Activated CD4-positive, CD25-positive, alpha-beta regulatory T cell treated with anti-CD3 and anti-CD28 coated beads, Interleukin-2, amount 50 U/mL, for 72 hours (primary cell): ENCODE measurements around the gene GALNT15.

ENCODE experiments used
- DNase-seq: peaks from one replicate; pipeline ENCODE4 v3.0.0; 2021

GALNT15 gene, protein sequence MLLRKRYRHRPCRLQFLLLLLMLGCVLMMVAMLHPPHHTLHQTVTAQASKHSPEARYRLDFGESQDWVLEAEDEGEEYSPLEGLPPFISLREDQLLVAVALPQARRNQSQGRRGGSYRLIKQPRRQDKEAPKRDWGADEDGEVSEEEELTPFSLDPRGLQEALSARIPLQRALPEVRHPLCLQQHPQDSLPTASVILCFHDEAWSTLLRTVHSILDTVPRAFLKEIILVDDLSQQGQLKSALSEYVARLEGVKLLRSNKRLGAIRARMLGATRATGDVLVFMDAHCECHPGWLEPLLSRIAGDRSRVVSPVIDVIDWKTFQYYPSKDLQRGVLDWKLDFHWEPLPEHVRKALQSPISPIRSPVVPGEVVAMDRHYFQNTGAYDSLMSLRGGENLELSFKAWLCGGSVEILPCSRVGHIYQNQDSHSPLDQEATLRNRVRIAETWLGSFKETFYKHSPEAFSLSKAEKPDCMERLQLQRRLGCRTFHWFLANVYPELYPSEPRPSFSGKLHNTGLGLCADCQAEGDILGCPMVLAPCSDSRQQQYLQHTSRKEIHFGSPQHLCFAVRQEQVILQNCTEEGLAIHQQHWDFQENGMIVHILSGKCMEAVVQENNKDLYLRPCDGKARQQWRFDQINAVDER

DNA sequence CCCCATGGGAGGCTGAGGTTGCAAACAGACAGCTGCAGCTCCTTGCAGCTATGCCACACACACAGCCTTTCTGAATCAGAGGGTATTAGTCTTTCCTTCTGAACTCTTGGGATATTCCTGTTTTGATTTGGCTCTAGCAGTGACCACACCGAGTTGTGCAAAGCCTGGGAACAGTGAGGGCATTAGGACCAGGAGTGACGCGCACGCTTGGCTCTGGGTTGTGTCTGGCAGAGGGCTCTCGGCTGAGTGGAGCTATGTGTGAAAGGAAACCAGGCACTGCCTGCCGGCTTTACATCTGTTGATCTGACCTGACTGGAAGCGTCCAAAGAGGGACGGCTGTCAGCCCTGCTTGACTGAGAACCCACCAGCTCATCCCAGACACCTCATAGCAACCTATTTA lies at the start of gene GALNT15:
TSS of gene GALNT15 (plus strand) at position 292 of the 400 bp plus-strand sequence. CDS start 472 bp downstream, outside the sequence.
- no peak for DNase-seq

DNA sequence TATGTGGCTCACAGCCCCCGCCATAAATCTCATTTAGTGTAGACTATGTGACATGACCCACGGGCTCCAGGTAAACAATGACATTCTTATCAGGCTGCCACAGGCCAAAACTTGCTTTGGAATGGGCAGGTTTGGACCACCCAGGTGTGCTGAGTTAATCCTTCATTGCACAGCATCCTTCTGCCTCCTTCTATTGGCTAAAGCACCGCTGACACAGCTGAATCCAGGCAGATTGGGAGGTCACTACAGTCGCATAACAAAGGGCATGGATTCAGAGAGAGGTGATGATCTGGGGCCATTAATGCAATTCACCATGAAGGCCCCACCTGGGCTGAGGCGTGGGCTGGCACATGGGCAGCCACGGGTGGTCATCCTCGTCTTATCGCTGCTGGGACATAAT lies 47.8 kb upstream of the GALNT15 start:
- no peak for DNase-seq

DNA sequence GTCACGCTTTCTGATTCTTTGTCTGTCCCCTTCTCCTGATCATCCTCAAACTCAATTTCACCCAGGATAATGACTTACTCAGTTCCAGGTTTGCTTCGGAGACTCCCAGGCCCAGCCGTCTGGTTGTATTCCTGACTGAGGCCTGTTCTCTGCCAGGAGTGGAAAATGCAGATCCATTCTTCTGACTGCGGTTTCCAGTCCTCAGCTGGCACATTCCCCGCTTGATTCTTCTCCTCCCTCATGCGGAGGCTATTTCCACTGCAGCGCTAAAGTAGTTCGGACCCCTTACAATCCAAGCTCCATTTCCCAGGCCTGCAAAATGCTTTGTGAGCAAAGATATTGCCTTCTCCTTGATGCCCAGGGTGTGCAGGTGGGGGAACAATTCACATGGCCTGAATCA lies 47.2 kb upstream of the GALNT15 start:
- DNase-seq, result no peak

DNA sequence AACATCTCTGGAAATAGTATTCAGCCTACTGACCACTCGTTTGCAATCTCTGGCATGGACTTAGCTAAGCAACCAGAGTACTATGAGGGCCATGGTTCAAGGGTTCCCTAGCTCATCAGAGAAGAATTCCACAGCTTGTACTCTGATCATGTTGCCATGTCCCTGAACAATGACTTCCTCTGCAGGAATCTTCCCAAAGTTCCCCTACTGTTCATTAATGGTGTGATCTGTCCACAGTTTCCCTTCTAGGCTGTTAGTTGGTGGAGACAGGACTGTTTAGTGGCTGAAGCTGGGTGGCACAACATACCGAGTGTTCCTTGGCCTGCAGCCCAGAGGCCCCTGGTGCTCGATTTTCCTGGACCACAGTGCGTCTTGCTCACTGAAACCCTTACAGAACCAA lies 44.4 kb upstream of the GALNT15 start:
- DNase-seq, result no peak

DNA sequence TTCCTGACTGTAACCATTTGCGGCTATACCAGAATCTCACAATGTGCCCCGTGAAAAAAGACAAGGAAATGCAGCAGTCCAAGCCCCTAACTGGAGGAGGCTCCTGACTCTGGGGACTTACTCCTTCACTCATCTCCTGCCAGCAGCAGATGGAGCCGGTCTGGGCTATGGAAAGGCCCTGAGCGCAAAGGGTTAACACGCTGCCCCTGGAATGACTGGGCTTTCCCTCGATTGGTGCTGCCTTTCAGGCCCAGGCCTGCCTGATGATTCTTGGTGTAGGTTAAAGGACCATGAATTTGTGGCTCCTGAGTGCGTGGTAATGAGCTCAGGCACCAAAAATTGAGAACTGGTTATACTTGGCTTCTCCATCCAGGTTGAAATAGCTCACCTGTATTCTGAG lies 42.3 kb upstream of the GALNT15 start:
- DNase-seq, result no peak

DNA sequence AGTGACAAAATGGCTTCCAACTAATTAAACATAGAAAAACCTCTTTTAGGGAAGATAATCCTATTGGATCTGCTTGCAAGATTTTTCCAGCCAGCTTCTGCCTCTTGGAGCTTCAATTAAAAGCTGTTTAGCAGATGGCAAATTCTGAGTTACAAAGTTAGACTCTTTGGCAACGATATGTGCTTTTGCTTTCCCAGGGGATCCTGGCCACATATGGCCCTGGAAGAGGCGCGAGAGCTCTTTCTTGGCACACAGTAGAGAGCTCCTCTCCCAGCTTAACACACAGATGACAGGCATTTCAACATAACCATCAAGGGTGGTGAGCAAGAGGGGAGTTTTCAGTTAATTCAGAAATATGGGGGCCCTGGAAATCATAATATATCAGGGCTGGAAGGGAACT lies 41.6 kb upstream of the GALNT15 start:
- DNase-seq, result no peak

DNA sequence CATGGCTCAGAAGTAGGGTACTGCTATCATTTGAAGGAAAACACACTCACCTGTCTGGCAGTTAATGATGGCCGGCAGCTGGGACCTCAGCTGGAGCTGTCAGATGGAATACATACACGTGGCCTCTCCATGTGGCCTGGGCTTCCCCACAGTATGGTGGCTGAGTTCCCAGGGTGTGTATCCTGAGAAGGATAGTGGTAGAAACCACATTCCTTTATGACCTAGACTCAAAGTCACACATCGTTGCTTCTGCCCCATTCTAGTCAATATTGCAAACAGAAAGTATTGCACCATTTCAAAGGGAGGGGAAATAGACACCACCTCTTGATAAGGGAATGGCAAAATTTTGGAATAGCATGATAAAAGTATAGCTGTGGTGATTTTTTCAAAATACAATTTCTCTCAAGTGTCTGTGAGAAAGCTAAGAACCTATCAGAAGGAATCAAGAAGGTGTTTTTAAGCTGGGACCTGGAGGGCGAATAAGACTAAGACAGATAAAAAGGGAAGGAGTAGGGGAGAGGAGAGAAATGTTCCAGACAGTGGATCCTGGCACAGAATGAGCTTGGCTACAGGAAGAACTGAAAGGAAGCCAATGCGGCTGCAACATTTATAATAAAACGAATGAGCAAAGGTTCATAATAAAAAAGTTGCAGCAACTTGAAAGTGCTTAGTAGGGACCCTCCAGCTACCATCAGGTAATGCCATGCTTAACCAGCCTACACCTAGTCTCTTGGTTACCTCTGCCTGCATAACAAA lies 40.1 kb upstream of the GALNT15 start:
- no peak for DNase-seq

DNA sequence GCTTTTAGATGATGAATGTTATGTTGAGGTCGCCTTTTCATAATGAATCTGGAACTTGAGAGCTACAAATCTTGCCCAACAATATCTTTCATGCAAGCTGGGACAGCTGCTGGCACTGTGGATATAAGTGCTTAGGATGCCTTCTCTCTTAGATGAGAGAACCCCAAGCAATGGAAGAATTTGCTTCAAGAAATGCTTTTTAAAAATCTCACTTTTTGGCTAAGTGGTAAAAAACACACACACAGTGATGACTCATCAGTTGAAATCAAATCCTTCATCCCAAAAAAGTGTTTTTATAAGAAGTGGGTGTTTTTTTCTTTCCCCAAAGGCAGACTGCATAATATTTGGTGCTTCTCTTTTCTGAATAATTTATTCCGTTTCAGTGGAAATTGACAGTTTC lies 38.4 kb upstream of the GALNT15 start:
- DNase-seq, result no peak

DNA sequence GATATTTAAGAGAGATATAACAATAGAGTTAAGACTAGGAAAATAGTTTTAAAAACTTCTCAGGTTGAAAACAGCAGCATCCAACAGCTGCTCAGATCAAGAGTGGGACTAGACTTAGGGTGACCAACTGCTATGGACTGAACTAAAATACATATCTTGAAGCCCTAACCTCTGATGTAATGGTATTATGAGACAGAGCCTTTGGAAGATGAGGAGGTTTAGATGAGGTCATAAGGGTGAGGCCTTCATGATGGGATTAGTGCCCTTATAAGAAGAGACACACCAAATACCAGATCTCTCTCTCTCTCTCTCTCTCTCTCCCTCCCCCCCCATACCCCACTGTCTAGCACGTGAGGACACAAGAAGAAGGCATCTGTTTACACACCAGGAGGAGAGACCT lies 37.4 kb upstream of the GALNT15 start:
- DNase-seq, result no peak

DNA sequence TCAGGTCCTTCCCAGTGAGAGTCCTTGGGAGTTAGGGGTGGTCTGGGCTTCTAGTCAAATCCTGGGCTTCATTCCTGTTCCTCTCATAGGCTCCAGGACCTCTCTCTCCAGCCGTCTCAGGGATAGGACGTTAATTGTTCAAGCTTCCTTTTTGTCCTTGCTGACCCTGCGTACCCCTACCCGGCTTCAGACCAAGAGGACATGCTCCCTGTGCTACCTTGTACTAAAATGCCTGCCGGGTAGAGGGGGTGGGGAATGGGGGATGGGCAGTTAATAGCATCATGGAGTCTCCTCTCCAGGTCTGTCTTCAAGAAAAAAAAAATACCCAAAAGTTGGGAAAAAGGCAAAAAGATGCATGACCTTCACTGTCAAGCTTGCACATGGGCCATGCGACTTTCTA lies 36.5 kb upstream of the GALNT15 start:
- no peak for DNase-seq

DNA sequence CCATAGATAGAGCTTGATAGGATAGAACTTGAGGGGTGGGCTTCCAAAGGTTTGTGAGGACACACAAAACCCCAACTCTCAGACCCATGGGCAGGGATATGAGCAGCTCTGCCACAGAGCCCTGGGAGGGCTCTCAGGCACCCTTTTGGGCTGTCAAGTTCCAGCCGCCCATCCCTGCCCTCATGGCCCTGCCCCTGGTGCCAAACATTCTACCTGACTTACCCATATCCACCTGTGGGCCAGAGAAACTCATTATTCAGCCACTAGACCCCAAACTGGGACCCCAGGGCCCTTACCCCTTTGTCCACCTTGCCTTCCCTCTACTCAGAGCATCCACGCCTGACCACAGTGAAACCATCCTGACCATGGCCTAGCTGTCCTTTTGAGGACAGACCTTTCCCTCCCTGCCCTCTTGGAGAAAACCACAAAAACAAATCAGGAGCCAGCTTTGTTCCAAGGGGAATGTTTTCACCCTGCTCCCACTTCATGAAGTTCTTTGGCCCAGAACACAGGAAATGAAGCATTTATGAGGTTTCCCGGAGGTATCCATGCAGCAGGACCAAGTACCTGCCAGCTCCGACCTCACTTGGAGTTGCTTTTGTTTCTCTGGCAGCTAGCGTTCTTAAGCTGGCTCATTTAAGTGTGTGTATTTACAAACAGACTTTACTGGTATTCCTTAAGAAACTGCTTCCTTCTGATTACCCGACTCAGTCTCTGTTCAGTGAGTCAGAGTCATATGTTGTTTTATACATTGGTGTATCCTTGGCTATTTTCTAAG lies 34.2 kb upstream of the GALNT15 start:
- no peak for DNase-seq

DNA sequence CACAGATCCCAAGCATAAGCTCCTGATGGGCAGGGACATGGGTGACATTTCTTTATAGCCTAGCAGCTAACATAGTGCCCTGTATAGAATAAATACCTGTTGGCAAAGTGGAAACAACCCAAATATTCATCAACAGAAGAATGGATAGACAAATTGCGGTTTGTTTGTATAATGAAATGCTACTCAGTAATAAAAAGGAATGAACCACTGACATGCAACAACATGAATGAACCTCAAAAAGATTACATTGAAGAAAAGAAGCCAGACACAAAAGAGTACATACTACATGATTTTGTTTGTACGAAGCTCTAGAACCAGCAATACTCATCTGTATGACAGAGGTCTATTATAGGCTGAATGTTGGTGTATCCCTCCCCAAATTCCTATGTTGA lies 33.6 kb upstream of the GALNT15 start:
- no peak for DNase-seq

DNA sequence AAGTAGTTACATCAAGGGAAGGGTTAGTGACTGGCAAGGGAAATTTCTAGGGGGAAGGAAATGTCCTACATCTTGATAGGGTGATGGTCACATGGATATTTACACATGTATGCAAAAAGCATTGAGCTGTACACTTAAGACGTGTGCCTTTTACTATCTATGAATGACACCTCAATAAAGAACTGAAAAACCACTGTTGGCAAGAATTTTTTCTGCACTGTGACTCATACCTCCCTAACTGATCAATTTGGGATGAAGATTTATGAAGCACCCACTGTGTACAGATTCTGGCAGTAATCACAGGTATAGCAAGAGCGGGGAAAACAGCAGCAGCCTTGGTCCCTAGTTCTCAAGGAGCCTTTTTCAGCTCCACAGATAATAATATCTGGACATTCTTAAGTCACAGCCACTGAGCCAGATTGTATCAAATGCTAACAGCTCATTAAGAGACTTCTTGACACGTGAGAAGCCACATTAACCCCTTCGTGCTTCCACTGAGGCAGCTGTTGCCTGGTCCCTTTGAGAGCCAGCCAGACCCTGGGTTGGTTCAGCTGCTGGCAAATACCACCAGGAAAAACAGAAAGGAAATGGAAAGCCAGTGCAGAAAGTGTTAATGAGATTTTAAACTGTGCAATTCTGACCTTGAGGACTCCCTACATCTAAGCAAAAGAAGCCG lies 32.0 kb upstream of the GALNT15 start:
- no peak for DNase-seq

DNA sequence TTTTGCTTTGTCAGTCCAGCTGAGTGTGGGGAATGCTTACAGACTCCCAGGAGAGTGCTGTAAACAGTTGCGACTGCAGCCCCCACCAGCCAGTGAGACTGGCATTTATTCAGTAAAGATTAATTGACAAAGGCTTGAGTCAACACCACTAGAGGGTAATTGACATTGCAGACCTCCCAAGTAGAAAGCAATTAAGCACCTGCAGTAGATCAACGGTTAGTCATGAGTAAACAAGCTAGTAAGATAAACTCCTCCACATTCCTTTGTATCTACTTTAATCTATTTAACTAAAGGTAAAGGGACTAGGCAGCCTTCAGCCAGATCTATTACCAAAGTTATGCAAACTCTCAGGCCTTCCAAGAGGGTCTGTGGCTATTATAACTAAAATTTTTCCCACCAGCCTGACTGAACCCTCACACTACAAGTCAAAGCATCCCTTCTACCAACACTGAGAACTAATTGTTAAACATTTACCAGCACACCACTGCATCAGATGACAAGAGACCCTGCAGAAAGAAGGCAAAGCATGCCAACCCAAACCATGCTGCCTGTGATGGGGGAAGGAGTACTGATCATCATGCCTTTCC lies 30.5 kb upstream of the GALNT15 start:
- no peak for DNase-seq

DNA sequence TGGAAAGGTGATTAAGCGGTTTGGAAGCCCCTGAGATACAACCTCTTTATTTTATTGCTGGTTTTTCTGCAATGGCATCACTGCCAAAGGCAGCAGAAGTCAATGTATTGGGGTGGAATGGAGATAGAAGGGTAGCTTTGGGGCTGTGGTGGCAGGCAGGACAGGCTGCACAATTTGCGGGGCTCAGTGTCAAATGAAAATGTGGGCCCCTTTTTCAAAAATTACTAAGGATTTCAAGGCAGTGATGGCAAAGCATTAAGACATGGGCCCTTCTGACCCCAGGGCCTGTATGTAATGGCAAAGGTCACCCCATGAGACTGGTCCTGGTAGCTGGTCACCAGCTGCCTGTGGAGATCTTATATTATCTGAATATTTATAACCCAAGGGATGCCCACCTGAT lies 29.3 kb upstream of the GALNT15 start:
- DNase-seq, result no peak

DNA sequence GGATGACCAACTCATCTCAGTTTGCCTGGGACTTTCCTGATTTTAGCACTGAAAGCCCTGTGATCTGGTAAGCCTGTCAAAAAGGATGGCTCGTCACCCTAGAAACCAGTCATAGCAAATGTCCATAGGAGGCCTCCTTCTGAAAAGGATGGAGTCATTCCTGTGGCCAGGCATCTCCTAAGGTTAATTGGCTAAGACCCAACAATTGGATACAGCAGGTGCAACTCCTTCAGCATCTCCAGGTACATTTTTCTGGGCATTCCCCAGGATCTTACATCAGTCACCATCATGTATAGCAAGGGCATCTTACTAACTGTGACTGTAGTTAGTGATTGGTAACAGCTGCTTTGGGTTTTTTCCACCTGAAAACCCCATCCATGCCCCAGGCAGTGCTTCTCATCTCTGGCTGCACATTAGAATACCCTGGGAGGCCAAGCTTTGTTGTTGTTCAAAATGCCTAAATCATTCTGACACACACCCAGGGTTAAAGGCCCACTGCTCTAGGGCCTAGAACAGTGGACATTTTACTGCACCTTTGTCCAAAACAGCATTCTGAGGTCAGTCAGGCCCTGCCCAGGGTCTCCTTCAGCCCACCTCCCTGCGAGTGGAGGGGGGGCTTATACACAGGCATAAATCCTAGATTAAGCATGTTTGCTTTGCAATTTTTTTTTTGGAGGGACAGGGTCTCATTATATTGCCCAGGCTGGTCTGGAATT lies 28.3 kb upstream of the GALNT15 start:
- DNase-seq, result no peak

DNA sequence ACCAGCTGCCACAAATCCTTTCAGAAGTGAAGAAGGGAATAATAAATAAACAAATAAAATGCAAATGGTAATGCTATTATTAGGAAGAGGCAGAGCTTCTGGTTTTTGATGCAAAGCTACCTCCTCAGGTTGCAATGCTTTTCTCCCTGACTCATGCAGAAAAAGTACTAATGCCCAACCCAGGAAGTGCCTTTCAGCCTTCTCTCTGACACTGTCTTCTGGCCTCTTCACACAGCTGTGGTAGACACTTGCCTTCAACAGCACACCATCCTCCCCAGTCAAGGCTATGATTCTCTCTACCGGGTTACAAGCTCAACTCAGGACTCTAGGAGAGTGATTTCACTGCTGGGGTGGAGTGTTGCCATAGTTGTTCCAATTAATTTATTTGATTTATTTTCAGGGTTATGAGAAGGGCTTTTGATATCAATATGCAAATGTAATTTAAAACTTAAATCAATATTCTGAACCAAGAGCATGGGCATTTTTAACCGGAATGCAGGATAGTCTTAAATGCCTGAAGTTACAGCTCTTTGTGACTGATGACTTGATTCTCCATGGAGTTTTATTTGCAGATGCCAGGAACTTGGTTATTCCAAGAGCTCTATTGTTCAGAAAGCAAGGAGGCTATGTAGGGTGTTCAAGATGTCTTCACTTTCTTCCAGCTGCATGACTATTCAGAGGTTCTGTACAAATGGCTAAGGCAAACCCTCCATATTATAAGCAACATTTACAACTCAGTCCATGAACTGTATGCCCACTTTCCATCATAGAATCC lies 27.1 kb upstream of the GALNT15 start:
- DNase-seq, result no peak

DNA sequence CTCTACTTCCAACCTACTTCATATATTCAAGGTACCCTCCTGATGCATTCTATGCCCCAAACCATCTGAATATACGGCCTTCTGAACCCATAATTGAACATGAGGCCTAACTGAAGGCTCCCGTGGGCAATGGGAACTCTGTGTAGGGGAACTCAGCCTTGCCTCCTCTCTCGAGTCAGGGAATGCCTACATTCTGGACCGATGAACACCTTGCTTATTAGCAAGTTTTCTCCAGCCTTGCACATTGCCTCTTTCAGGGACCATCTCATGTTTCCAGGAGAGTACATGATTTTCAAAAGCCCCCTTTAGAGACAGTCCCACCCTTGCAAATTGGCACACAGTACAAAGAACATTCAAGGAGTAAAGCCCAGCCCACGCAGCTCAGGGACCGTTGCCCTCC lies 26.3 kb upstream of the GALNT15 start:
- DNase-seq, result no peak

DNA sequence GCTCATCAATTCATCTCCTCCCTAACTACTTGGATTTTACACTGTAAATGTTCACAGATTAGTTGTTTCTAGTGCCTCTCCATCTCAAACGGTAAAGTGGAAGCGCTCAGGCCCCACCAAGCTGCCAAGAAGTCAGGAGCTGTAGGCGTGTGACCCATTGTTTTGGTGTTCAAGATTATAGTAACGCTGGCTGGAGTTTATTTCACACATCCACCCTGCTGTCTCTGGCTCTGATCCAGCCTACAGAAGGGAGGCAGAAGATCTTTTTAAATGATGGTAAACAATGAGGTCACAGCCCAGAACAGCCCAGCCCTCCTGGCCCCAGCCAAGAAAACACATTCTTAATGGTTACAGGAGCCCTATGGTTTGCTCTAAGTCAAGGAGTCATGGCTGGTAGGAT lies 25.7 kb upstream of the GALNT15 start:
- DNase-seq, result no peak

DNA sequence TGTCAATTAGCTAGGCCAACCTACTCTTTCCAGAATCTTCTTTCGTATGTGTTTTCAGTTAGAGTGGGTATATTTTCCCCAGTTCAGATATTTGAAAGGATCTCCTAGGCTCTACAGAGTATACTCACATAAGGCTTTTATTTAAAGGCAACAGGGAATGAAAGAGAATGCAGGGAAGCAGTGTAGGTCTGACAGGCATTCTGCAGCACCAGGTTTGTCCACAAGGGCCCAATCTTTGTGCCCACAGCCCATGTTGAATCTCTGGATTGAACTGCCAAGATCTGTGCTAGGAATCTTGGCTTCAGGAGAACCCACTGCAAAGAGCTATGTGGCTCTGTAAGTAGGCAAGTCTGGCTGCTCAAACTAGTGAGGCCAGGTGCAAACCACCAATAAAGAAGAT lies 24.2 kb upstream of the GALNT15 start:
- DNase-seq, result no peak

DNA sequence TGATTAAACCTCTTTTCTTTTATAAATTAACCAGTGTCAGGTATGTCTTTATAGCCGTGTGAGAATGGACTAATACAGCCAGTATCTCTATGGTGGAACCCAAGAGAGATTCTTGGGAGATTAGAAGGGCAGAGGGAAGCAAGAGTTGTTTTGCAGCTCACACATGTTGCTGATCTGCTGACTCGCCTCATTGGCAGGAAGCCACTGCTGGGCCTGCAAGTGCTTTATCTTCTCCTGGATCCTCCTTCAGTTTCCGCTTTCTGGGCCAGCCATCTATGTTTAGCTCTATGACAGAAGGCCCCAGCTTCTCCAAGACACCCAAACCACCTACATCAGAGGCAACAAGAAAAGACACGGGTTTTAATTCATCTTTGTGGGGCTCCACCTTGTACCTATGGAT lies 23.4 kb upstream of the GALNT15 start:
- no peak for DNase-seq
